PC-3 (cell line): Measurements from ENCODE around the gene ENAM. TPM values are rescaled to one million over a fixed set of nuclear protein-coding genes. Genes with fewer than 3 reads are reported as not detected.

ENCODE experiments used
- ATAC-seq: fragments of 200-7000 bp; cut with Tn5 transposase; 2 replicates; pipeline ENCODE4 v1.9.1; 2020; ENCODE audit warnings: mild to moderate bottlenecking, moderate library complexity
- BruUV-seq: library from RNA; stranded (reverse); fragments of 400-500 nt; replicated peaks from 2 replicates; lab custom pipeline; 2021; lab: Mats Ljungman, UMichigan
- CTCF ChIA-PET: fragments of 300-600 bp; sonication (Branson Sonifier 250); formaldehyde crosslinking; loops from one replicate; lab custom pipeline; 2022; ENCODE audit warnings: antibody characterized with exemption; lab: Charles Lee
- POLR2A ChIA-PET: fragments of 300-600 bp; sonication (Branson Sonifier 250); formaldehyde crosslinking; loops from one replicate; lab custom pipeline; 2022; ENCODE audit warnings: antibody characterized with exemption; ENCODE audit not compliant: unreplicated experiment; lab: Charles Lee
- DNase-seq: peaks from one replicate; pipeline ENCODE4 v3.0.0-alpha.2; 2015
- H2AFZ ChIP-seq: fragments of 300-600 bp; sonication (generic); 2 replicates; pipeline ENCODE4 v1.6.0; 2016; ENCODE audit warnings: antibody characterized with exemption, low read length
- H3F3A ChIP-seq: fragments of 300-600 bp; sonication (generic); one replicate; pipeline ENCODE4 v1.6.0; 2017; ENCODE audit warnings: antibody characterized with exemption, low read length, control low read depth, mild to moderate bottlenecking; ENCODE audit not compliant: unreplicated experiment
- H3K27ac ChIP-seq: fragments of 300-600 bp; sonication (generic); 2 replicates; pipeline ENCODE4 v1.5.1; 2016; ENCODE audit warnings: mild to moderate bottlenecking, low read length
- H3K27me3 ChIP-seq: fragments of 300-600 bp; sonication (generic); 2 replicates; pipeline ENCODE4 v1.6.1; 2016; ENCODE audit warnings: low read length, mixed read lengths
- H3K36me3 ChIP-seq: fragments of 300-600 bp; sonication (generic); 2 replicates; pipeline ENCODE4 v1.6.1; 2016; ENCODE audit warnings: low read depth, mixed run types, low read length, mixed read lengths
- H3K4me1 ChIP-seq: fragments of 300-600 bp; sonication (generic); 2 replicates; pipeline ENCODE4 v1.5.1; 2016; ENCODE audit warnings: low read length; ENCODE audit not compliant: insufficient read depth
- H3K4me2 ChIP-seq: fragments of 300-600 bp; sonication (generic); 2 replicates; pipeline ENCODE4 v1.6.0; 2016; ENCODE audit warnings: low read length
- H3K4me3 ChIP-seq: fragments of 300-600 bp; sonication (generic); 2 replicates; pipeline ENCODE4 v1.5.1; 2016; ENCODE audit warnings: mild to moderate bottlenecking, low read length, mixed read lengths
- H3K79me2 ChIP-seq: fragments of 300-600 bp; sonication (generic); 2 replicates; pipeline ENCODE4 v1.6.1; 2017; ENCODE audit warnings: low read length, mixed read lengths
- H3K9ac ChIP-seq: fragments of 300-600 bp; sonication (generic); 2 replicates; pipeline ENCODE4 v1.6.0; 2016; ENCODE audit warnings: mild to moderate bottlenecking, low read length
- H3K9me2 ChIP-seq: fragments of 300-600 bp; sonication (generic); replicated peaks from 2 replicates; pipeline ENCODE4 v1.6.1; 2016; ENCODE audit warnings: mixed run types, low read length, mixed read lengths
- H3K9me3 ChIP-seq: fragments of 300-600 bp; sonication (generic); 2 replicates; pipeline ENCODE4 v1.6.1; 2016; ENCODE audit warnings: low read length, mixed read lengths
- H4K20me1 ChIP-seq: fragments of 300-600 bp; sonication (generic); 2 replicates; pipeline ENCODE4 v1.6.1; 2016; ENCODE audit warnings: low read length, mixed read lengths
- EZH2 ChIP-seq: fragments of 300-600 bp; sonication (generic); IDR thresholded peaks from one replicate; pipeline ENCODE4 v1.6.1; 2017; ENCODE audit warnings: antibody characterized with exemption, mild to moderate bottlenecking, low read length; ENCODE audit not compliant: unreplicated experiment
- EZH2phosphoT487 ChIP-seq: fragments of 300-600 bp; sonication (generic); IDR thresholded peaks from 2 replicates; pipeline ENCODE4 v1.6.1; 2018; ENCODE audit warnings: mild to moderate bottlenecking, antibody characterized with exemption, low read length, borderline replicate concordance
- intact Hi-C: fragments of 100-400 bp; cut with micrococcal nuclease; formaldehyde crosslinking; loops from 2 replicates; pipeline ENCODE4 v1.9.0; 2023
- total RNA-seq: library from RNA; depleted of rRNA; stranded (reverse); fragments of >200 nt; gene quantifications from 2 replicates; pipeline ENCODE4 v1.2.3, GENCODE V29; 2014
- TF ChIP-seq, protein P1 (sequence below): fragments of 300-600 bp; sonication (generic); conservative IDR thresholded peaks from 2 replicates; pipeline ENCODE4 v1.5.1; 2017; ENCODE audit warnings: antibody characterized with exemption, low read depth, mild to moderate bottlenecking, low read length

The ENAM gene
- total RNA-seq, 1 experiment from 2014 or later = not detected

DNA sequence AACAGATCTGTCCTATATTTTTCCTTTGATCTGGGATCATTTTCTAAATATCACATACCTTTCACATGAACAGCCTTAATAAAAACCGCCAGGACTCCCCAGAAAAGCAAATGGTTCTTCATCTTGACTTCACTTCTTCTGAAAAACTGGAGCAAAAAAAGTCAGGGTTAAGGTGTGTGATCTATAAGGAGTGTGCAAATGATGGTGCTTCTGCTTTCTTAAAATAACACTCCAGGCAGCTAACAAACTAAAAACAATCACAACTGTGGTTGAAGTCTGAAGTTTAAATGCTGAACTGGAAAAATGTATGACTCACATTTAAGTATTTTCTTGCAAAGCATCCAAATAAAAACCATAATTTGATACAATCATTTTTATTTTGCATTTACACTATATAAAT lies 37.8 kb downstream of the ENAM start, which contains the start of gene JCHAIN:
Gene JCHAIN, minus strand, starts transcription at position 140 of the 400 bp plus-strand sequence. Its CDS starts 18 bp downstream, at position 122.
- no peaks in the 10 kb centered on the region for H3K36me3 ChIP-seq
- H3K9ac ChIP-seq = no peak within 1 kb of the TSS
- CTCF ChIA-PET = interaction anchor here (0.7 kb wide), 1 partner anchor 69 kb away, joined by 3 read pairs; no protein-coding TSS in a partner anchor
- no peaks in the 10 kb centered on the region for H3K9me2 ChIP-seq
- no TSS peak for BruUV-seq
- POLR2A ChIA-PET = no interaction called here
- no peak within 1 kb of the TSS for H3K4me3 ChIP-seq
- H3K79me2 ChIP-seq = no peaks in the 10 kb centered on the region
- H3K27ac ChIP-seq = no peak within 1 kb of the TSS
- TF ChIP-seq EZH2 (no peak), EZH2phosphoT487 (no peak)
- TF ChIP-seq, protein P1, sequence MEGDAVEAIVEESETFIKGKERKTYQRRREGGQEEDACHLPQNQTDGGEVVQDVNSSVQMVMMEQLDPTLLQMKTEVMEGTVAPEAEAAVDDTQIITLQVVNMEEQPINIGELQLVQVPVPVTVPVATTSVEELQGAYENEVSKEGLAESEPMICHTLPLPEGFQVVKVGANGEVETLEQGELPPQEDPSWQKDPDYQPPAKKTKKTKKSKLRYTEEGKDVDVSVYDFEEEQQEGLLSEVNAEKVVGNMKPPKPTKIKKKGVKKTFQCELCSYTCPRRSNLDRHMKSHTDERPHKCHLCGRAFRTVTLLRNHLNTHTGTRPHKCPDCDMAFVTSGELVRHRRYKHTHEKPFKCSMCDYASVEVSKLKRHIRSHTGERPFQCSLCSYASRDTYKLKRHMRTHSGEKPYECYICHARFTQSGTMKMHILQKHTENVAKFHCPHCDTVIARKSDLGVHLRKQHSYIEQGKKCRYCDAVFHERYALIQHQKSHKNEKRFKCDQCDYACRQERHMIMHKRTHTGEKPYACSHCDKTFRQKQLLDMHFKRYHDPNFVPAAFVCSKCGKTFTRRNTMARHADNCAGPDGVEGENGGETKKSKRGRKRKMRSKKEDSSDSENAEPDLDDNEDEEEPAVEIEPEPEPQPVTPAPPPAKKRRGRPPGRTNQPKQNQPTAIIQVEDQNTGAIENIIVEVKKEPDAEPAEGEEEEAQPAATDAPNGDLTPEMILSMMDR = no peak
- no peak within 1 kb of the TSS; the same call in 1 of the 2 replicates for H2AFZ ChIP-seq
- H3K27me3 ChIP-seq = no peaks in the 10 kb centered on the region
- DNase-seq (peak; percentile 23), ATAC-seq (peak; percentile 25; the same call in 1 of the 2 replicates)
- peaks cover 19% of the 10 kb centered on the region for H3K4me1 ChIP-seq
- no peaks in the 10 kb centered on the region for H3F3A ChIP-seq
- H3K9me3 ChIP-seq = no peaks in the 10 kb centered on the region
- no peaks in the 10 kb centered on the region for H4K20me1 ChIP-seq
- intact Hi-C loops = no loop called here
- 0 out of 2 replicates have a peak within 1 kb of the TSS, but pooled peaks have one; percentile 1 for H3K4me2 ChIP-seq

DNA sequence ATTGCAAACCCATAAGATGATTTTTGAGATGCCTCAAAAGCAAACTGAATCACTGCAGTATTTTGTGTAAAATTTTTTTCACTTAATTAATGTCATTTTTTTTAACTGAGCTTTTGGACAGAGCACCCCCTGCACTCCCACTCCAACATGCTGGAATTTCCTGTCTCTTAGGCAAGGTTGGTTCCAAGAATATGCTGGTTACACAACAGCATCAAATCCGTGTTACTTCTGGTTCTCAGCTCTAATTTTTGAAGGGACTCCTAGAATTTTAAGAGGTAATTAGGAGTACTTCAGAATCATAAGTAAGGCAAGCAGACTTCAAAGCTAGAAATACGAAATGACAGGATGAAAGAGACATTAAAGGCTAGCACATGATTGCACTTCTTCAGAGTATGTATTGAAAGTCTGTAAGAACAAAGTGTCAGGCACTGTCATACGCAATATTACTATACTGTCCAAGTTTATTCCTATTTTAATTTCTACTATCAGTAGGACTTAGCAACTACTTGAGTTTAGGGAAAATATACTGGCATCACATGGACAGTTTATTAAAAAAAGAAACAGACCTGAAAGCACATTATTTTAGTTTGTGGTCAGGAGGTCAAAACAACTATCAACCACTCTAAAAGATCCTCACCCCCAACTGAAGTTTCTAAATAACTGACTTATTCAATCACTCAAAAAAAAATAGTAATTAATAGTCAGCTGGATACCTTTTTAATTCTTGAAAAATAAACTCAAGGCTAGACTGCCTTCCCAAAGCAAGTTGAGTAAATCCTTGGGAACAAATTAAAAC lies 39.4 kb downstream of the ENAM start:
- TF ChIP-seq EZH2 (no peak), EZH2phosphoT487 (no peak)
- TF ChIP-seq, protein P1 = no peak
- H3K27ac ChIP-seq = no peak overlapping the region
- no peaks in the 10 kb centered on the region for H3K9me2 ChIP-seq
- no peak overlapping the region for H3K9ac ChIP-seq
- ChIA-PET POLR2A (no interaction called here), CTCF (interaction anchor here (0.6 kb wide), 1 partner anchor 1045 kb away, joined by 3 read pairs; no protein-coding TSS in a partner anchor)
- no peaks in the 10 kb centered on the region for H4K20me1 ChIP-seq
- H3K4me2 ChIP-seq = no peak overlapping the region
- H2AFZ ChIP-seq = no peak overlapping the region
- ATAC-seq (no peak), DNase-seq (no peak)
- H3F3A ChIP-seq = no peaks in the 10 kb centered on the region
- no peaks in the 10 kb centered on the region for H3K9me3 ChIP-seq
- intact Hi-C loops = no loop called here
- peaks cover 19% of the 10 kb centered on the region for H3K4me1 ChIP-seq
- H3K27me3 ChIP-seq = no peaks in the 10 kb centered on the region
- H3K4me3 ChIP-seq = no peak overlapping the region
- no TSS peak for BruUV-seq
- no peaks in the 10 kb centered on the region for H3K79me2 ChIP-seq
- no peaks in the 10 kb centered on the region for H3K36me3 ChIP-seq
